ENCODE data around the gene IGSF9.

GRCh38 chr1:159964144-159964543, 18.7 kb upstream of the IGSF9 start:
- no peak for TF ChIP-seq CTCF (IDR thresholded peaks at IDR 0.05; ENCODE audit: low read length)
- TF ChIP-seq EZH2 (IDR thresholded peaks at IDR 0.05; ENCODE audit: borderline replicate concordance, low read length) = no peak
